Activated T-cell treated with anti-CD3 and anti-CD28 coated beads for 48 hours (primary cell): ENCODE data around the gene MICAL3.

Source experiments
- DNase-seq: peaks from one replicate; pipeline ENCODE4 v3.0.0-alpha.2; 2020; ENCODE audit warnings: low read depth

MICAL3 gene

GRCh38 chr22:17915188-17915587 lies 109.2 kb downstream of the MICAL3 start:
- no peak for DNase-seq

- DNase-seq: no peak
These were observed 109.9 kb downstream of the MICAL3 start for GRCh38 chr22:17914474-17914873.

- DNase-seq: no peak
These were observed 110.5 kb downstream of the MICAL3 start for GRCh38 chr22:17913801-17914347.

GRCh38 chr22:17912945-17913721 lies 111.2 kb downstream of the MICAL3 start:
- no peak for DNase-seq

GRCh38 chr22:17911887-17912286 lies 112.5 kb downstream of the MICAL3 start:
- DNase-seq: no peak

- DNase-seq: no peak
These were observed 113.1 kb downstream of the MICAL3 start for GRCh38 chr22:17911312-17911705.

- no peak for DNase-seq
These were observed 113.6 kb downstream of the MICAL3 start for GRCh38 chr22:17910561-17911311.

GRCh38 chr22:17907748-17908051 lies 116.7 kb downstream of the MICAL3 start:
- no peak for DNase-seq

- DNase-seq: no peak
These were observed 117.2 kb downstream of the MICAL3 start for GRCh38 chr22:17906978-17907747.

- DNase-seq: no peak
These were observed 118.9 kb downstream of the MICAL3 start for GRCh38 chr22:17905445-17905844.

- no peak for DNase-seq
These were observed 120.6 kb downstream of the MICAL3 start for GRCh38 chr22:17903564-17904295.

GRCh38 chr22:17902960-17903359 lies 121.4 kb downstream of the MICAL3 start:
- no peak for DNase-seq

GRCh38 chr22:17898375-17898774 lies 126.0 kb downstream of the MICAL3 start:
- no peak for DNase-seq

GRCh38 chr22:17897858-17898257 lies 126.5 kb downstream of the MICAL3 start:
- DNase-seq: no peak

- no peak for DNase-seq
These were observed 126.9 kb downstream of the MICAL3 start for GRCh38 chr22:17897426-17897825.

- DNase-seq: no peak
These were observed 127.8 kb downstream of the MICAL3 start for GRCh38 chr22:17896586-17896985.

- DNase-seq: no peak
These were observed 130.3 kb downstream of the MICAL3 start for GRCh38 chr22:17893900-17894535.

GRCh38 chr22:17892376-17892775 lies 132.0 kb downstream of the MICAL3 start:
- DNase-seq: no peak

- no peak for DNase-seq
These were observed 132.7 kb downstream of the MICAL3 start for GRCh38 chr22:17891481-17892167.

- DNase-seq: no peak
These were observed 133.5 kb downstream of the MICAL3 start for GRCh38 chr22:17890892-17891291.

GRCh38 chr22:17890245-17890671 lies 134.1 kb downstream of the MICAL3 start:
- no peak for DNase-seq
